K562 (cell line): ENCODE results near the gene NAA10.

Source experiments
- CBFB ChIP-seq: sonication (generic); formaldehyde crosslinking; IDR thresholded peaks from 2 replicates; pipeline ENCODE4 v1.4.0; 2020; ENCODE audit warnings: mild to moderate bottlenecking, missing genetic modification reagents
- CTCF ChIP-seq, 3 experiments: IDR thresholded peaks in 2 of 3; conservative IDR thresholded peaks in 1 of 3; 2 replicates each; pipeline ENCODE4 v1.5.1; 2011 to 2012; ENCODE audit warnings: low read length in 3 of 3, mild to moderate bottlenecking in 3 of 3, control low read depth in 2 of 3, improper control_type of control experiment in 1 of 3, inconsistent platforms in 1 of 3, low read depth in 1 of 3, mixed read lengths in 1 of 3, moderate library complexity in 1 of 3; ENCODE audit not compliant: insufficient read depth in 2 of 3
- FOXA1 ChIP-seq: fragments of 450-650 bp; IDR thresholded peaks from 2 replicates; pipeline ENCODE4 v1.6.1; 2016; ENCODE audit warnings: mild to moderate bottlenecking, borderline replicate concordance
- FOXK2 ChIP-seq, 2 experiments: fragments of 450-650 bp; IDR thresholded peaks in 1 of 2; conservative IDR thresholded peaks in 1 of 2; 2 replicates each; pipeline ENCODE4 v1.6.1; 2016; ENCODE audit warnings: low read depth in 2 of 2, mild to moderate bottlenecking in 1 of 2
- NCOA1 ChIP-seq: fragments of 450-650 bp; IDR thresholded peaks from 2 replicates; pipeline ENCODE4 v1.6.1; 2016; ENCODE audit warnings: low read depth
- RBM15 ChIP-seq: fragments of 200-400 bp; formaldehyde crosslinking; IDR thresholded peaks from 2 replicates; pipeline ENCODE4 v1.6.1; 2018; ENCODE audit warnings: mild to moderate bottlenecking, low read length, moderate library complexity; ENCODE audit not compliant: insufficient read depth
- ZNF124 ChIP-seq: sonication (generic); formaldehyde crosslinking; IDR thresholded peaks from 2 replicates; pipeline ENCODE4 v1.8.1; 2022; ENCODE audit warnings: missing genetic modification reagents

GRCh38 chrX:153927922-153928760, 6.7 kb downstream of the NAA10 start:
- TF ChIP-seq FOXA1 (no peak), ZNF124 (CRISPR knock-in tag) (no peak), CBFB (no peak), CTCF (IDR thresholded peaks at IDR 0.05 in 2 of 3, conservative IDR thresholded peaks at IDR 0.05 in 1 of 3; ENCODE audit: insufficient read depth in 2 of 3, low read depth in 1 of 3, low read length in 3 of 3) (peak in 2 of 3 experiments; percentile 33 to 38; a peak in 4 of 6 replicates), RBM15 (no peak), NCOA1 (no peak), FOXK2 (conservative IDR thresholded peaks at IDR 0.05 in 1 of 2, IDR thresholded peaks at IDR 0.05 in 1 of 2; ENCODE audit: low read depth in 2 of 2) (peak; percentile 56 to 75; a peak in 3 of 4 replicates)
